HG03025 (cell line): Measurements from ENCODE around the gene FGGY.

Experiments
- ATAC-seq: cut with Tn5 transposase; IDR thresholded peaks from one replicate; pipeline ENCODE4 v1.9.1; 2021; ENCODE audit warnings: mild to moderate bottlenecking, moderate library complexity; ENCODE audit not compliant: unreplicated experiment, low FRiP score

FGGY gene

GRCh38 chr1:59314776-59315528 is 18.1 kb downstream of the FGGY start:
- ATAC-seq: no peak

DNA sequence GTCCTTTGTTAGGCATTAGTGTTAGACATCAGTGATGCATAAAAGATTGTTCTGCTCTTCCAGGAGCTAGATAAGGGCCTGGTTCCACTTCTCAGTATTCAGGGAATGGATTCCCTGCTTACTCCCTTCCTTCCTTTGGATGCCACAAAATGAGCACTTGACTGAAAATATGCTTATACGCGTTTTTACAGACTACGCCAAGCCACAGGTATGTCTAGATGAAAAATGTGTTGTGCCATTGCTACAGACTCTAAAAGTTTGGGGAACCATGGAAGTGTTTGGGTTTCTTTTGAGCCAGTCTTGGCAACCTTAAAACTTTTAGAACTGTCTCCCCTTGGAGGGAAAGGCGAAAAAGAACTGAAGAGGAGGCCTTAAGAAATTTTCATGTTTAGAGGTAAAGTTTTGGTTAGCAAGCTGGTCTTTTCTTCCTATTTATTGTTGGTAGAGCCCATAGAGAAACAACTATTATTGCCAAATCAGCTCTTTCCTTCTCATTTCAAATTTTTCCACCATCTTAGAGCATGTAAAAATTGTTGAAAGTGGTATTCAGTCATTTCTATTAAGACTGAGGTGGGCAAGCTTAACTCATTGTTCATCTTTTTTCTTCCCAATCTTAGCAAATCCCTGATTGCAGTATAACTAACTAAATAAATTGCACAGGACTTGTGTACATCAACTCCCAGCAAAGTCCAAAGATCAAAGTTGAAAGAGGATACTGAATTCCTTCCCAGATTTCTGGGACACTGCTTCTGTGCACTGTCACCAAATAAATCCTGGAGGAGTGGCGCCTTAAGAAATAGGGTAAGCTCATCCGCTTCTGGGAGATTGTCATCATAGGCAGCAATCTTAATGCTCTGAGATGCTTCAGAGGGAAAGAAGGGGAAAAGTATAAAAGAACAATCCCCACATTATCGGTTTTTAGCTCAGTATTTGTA is 18.9 kb downstream of the FGGY start:
- no peak for ATAC-seq

DNA sequence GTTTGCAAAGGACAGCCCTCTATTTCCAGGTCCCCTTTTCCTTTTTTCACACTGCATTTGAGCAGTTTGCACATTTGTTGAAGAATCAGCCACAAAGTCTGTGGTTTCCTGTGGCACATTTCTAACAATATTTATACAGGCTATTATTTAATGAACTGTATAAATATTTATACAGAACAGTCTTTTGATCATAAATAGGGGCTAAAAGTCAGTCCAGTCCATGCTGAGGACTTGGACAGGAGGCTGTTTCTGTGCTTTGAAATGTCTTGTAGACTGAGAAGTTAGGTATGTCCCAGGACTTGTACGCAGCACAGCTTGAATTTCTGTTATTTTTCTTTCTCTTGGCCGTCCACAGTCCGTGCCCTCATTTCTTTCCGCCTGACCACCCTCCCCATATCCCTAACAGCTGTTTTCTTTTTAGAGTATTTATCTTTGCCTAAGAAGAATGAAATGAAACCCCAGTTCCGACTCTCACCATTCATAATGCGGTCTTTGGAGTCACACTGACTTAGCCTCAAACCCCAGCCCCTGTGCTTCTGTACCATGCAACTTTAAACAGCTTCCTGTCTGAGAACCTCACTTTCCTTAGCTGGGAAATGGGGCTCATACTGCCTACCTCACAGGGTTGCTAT is 19.7 kb downstream of the FGGY start:
- ATAC-seq: no peak

- ATAC-seq: no peak
Measured at GRCh38 chr1:59317343-59317742, 20.4 kb downstream of the FGGY start.

- no peak for ATAC-seq
Measured at GRCh38 chr1:59317780-59318179, 20.9 kb downstream of the FGGY start.

DNA sequence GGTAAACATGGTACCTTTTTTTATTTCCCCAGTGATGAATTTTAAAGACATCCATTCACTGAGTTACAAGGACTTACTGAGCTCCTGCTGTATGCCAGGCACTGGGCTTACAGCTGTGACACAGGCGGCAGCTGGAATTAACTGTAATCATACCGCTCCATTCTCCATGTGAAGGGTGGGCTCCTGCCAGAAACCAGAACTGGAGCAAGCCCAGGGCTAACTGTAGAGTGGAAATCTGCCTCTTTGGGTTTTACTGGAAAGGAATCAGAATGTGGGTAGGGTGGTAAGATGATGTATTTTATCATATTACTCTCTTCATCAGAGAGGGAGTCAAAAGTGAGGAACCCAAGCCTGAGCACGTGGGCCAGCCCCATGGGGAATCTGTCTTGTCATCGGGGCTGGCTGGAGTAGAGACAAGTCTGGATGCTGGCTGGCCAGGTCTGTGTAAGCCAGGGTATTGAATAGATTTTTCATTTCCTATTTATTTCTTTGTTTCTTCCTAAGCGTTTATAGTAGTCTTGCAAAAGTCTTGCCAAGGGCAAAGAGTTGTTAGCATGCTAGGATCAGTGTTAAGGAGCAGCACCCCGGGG is 21.5 kb downstream of the FGGY start:
- no peak for ATAC-seq

GRCh38 chr1:59322394-59322793 is 25.5 kb downstream of the FGGY start:
- ATAC-seq: no peak

- no peak for ATAC-seq
Measured at GRCh38 chr1:59322814-59323213, 25.9 kb downstream of the FGGY start.

DNA sequence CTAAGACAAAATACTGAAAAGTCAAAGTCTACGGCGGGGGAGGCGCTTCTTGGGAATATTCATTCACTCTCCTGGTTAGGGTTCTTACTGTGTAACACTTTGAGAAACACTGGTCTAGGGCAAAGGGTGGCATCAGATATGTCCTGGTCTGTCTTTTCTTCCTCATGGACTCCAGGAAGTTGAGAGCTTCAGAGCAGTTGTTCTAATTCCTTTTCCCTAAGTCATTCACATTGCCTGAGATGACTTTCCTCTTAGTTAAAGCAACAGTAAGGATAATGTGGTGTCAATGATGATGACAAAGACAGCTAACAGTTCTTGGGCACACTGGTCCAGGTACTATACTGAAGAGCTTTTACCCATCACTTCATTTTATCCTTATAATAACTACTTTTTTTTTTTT is 27.0 kb downstream of the FGGY start:
- no peak for ATAC-seq

DNA sequence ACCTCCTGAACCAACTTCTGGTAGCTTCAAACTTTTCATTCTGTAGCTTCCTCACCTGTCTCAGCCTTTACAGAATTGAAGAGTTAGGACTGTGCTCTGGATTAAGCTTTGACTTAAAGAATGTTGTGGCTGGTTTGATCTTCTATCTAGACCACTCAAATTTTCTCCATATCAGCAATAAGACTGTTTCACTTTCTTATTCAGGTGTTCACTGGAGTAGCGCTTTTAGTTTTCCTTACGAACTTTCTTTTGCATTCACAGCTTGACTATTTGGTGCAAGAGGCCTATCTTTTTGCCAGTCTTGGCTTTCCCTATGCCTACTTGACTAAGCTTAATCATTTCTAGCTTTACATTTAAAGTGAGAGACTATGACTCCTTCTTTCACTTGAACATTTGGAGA is 31.5 kb downstream of the FGGY start:
- ATAC-seq: no peak

DNA sequence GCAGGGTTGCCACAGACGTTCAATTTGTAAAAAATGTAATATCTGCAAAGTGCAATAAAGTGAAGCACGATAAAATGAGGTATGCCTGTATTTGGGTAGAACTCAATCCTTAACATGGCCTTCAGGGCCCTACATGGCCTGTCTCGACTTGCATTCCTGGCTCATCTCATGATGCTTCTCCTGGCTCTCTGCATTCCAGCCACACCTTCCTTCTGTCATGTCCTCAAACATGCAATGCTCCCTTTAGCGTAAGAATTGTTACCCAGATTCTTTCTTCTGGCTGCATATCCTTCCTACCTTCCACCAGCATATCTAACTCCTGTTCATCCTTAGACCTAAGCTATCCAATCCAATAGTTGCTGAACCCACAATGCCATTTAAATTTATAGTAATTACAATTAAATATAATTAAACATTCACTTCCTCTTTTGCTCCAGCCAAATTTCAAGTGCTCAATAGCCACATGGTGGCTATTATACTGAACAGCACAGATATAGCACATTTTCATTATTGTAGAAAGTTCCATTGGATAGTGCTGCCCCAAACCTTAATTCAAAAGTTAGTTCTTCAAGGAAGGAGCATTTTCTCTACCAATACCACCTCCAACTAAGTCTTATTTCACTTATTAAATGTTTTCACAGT is 32.6 kb downstream of the FGGY start:
- ATAC-seq: no peak

GRCh38 chr1:59331686-59332620 is 35.1 kb downstream of the FGGY start:
- no peak for ATAC-seq

GRCh38 chr1:59332983-59333382 is 36.1 kb downstream of the FGGY start:
- ATAC-seq: no peak

- no peak for ATAC-seq
Measured at GRCh38 chr1:59333626-59334277, 36.9 kb downstream of the FGGY start.

DNA sequence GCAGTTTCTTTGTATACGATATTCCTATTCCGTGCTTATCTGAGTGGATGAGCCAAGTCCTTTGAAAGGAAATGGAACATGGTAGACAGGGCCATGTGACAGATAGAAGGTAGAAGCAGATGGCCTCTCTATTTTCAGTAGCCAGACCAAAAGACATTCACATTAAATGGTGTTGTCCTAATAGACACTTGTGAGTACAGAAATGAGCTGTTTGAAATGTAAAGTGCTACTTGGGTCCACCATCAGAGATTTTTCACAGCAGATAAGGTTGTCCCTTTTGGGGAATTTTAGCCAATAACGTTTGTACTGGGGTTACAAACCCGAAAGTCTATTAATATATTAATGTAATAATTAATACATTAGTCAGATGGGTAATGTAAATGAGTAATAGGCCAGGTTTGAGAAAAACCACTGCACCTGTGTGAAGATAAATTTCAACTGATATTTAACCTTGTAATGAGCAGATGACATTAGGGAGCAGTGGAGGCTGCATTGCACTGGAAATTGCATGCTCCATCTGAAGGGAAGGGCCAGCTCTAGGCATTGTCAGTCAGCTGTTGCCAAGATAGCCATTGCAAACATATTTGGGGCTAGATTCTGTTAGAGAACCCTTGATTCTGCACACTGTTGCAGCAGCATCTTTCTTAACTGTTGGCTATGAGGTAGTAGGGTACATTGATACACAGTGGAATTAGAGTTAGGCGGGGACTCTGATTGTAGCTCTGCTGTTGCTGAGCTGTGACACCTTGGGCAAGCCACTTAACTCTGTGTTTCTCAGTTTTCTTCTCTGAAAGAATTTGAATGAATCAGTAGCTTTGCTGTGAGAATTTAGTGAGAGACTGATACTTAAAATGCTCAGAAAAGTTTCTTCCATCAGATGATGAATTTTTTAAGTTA is 43.8 kb downstream of the FGGY start:
- ATAC-seq: no peak

DNA sequence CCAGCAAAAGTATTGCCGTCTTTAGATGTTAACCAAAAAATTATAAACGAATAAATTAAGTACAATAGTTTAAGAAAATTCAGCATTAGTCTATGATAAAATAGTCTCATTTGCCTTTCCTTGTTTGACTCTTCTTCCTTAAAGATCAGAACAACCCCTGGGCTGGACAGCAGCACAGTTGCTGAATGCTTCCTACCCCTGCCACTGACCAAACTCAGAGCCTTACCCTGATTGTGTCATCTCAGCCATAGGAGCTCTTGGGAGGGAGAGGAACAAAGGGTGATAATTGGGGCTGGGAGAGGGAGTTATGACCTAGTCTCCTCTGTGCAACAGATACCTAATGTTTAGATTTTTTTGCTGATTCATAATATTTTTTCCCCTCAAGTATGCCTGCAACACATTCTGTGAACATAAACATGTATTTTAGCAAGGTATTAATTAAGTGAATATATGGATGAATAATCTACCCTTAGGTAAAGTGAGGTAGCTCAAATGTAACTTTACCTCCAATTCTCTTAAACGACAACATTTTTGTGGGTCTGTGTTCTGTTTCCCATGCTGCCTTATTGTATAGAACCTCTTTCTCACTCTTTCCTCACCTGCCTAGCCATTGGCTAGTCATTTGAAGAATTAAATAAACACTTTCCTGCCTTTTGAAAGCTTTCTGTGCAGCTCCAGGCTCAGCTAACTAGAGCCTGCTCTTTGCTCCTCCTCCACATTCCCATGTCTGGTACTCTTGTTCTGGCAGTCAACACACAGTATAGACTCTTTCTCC is 46.1 kb downstream of the FGGY start:
- no peak for ATAC-seq

DNA sequence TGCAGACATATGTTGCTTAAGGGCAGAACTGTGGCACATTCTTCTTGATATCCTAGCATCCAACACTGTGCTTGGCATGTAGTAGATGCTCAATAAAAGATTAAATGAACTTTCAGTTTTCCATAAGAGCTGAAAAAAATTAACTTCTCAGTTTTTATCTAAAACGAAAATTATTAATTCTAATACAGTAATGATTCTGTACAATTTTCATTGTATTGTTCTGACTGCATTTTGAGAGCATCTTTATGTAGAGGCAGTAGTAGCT is 46.6 kb downstream of the FGGY start:
- ATAC-seq: no peak
